ENCODE results near the gene ANAPC10.

DNA sequence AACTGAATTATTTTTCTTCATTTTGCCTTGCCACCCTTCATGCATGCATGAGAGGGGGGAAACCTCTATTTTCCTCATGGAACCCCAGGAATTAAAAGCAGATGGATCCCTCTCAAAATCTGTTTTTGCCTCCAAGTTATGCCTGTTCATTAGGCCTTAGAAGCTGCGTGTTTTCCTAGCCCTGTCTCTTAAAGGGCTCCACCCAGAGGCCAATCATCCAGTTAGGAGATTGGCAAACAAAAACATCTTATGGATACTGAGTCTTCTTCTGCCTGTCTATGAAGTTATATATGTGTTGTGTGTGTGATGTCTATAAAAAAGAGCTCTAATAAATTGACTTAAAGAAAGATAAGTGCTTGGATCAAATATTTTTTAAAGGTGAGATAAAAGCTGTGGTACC is 142.9 kb downstream of the ANAPC10 start:
- TF ChIP-seq POLR2A (IDR thresholded peaks at IDR 0.05) (no peak), POLR2AphosphoS5 (IDR thresholded peaks at IDR 0.05) (no peak)
- TF ChIP-seq, protein P1, sequence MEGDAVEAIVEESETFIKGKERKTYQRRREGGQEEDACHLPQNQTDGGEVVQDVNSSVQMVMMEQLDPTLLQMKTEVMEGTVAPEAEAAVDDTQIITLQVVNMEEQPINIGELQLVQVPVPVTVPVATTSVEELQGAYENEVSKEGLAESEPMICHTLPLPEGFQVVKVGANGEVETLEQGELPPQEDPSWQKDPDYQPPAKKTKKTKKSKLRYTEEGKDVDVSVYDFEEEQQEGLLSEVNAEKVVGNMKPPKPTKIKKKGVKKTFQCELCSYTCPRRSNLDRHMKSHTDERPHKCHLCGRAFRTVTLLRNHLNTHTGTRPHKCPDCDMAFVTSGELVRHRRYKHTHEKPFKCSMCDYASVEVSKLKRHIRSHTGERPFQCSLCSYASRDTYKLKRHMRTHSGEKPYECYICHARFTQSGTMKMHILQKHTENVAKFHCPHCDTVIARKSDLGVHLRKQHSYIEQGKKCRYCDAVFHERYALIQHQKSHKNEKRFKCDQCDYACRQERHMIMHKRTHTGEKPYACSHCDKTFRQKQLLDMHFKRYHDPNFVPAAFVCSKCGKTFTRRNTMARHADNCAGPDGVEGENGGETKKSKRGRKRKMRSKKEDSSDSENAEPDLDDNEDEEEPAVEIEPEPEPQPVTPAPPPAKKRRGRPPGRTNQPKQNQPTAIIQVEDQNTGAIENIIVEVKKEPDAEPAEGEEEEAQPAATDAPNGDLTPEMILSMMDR (IDR thresholded peaks at IDR 0.05 in 8 of 11, conservative IDR thresholded peaks at IDR 0.05 in 3 of 11), result no peak
